ENCODE data around the gene RSPO3.

DNA sequence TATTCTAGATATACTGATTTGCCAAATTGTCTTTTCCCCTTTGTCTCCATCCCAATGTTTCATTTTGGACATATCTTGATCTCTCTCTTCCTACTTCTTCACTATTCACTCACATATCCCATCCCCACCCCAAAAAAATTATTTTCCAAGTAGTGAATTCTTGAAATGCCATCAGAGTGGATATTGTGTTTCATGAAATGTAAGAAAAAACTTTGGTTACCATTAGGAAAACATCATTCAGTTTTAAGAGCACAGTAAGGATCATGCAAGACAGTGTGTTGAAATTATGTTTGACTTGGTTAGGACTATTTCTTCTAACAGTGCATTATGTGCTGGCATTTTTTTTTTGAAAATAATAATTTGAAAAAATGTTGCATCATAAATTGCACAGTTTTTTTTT lies 5.7 kb downstream of the RSPO3 start:
- TF ChIP-seq, protein P1, sequence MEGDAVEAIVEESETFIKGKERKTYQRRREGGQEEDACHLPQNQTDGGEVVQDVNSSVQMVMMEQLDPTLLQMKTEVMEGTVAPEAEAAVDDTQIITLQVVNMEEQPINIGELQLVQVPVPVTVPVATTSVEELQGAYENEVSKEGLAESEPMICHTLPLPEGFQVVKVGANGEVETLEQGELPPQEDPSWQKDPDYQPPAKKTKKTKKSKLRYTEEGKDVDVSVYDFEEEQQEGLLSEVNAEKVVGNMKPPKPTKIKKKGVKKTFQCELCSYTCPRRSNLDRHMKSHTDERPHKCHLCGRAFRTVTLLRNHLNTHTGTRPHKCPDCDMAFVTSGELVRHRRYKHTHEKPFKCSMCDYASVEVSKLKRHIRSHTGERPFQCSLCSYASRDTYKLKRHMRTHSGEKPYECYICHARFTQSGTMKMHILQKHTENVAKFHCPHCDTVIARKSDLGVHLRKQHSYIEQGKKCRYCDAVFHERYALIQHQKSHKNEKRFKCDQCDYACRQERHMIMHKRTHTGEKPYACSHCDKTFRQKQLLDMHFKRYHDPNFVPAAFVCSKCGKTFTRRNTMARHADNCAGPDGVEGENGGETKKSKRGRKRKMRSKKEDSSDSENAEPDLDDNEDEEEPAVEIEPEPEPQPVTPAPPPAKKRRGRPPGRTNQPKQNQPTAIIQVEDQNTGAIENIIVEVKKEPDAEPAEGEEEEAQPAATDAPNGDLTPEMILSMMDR (conservative IDR thresholded peaks at IDR 0.05): no peak
- TF ChIP-seq EZH2 (IDR thresholded peaks at IDR 0.05; ENCODE audit: low read depth): no peak
